Mucosa of descending colon (tissue), 3 donors: ENCODE data around the gene UBE3C. TPM values are rescaled to one million over a fixed set of nuclear protein-coding genes. Genes with fewer than 3 reads are reported as not detected.
A peak's percentile ranks its signal among the peaks of the same experiment; 100 is the strongest.

Experiments
- ATAC-seq: fragments of 200-7000 bp; cut with Tn5 transposase; one replicate; pipeline ENCODE4 v1.9.1; 2020; ENCODE audit warnings: mild to moderate bottlenecking, moderate library complexity
- DNase-seq, 3 donors: peaks; one replicate each; pipeline ENCODE4 v3.0.0-alpha.2; 2020
- H3K36me3 ChIP-seq: fragments of 200-600 bp; one replicate; pipeline ENCODE4 v1.8.0; 2021; ENCODE audit warnings: low read depth, mild to moderate bottlenecking
- H3K4me1 ChIP-seq: fragments of 200-600 bp; one replicate; pipeline ENCODE4 v1.8.0; 2021; ENCODE audit warnings: low read depth, mild to moderate bottlenecking
- H3K4me3 ChIP-seq: fragments of 200-600 bp; one replicate; pipeline ENCODE4 v1.8.0; 2021; ENCODE audit warnings: mild to moderate bottlenecking
- H3K9me3 ChIP-seq: fragments of 200-600 bp; one replicate; pipeline ENCODE4 v1.8.0; 2021; ENCODE audit warnings: mild to moderate bottlenecking
- CTCF ChIP-seq: fragments of 200-600 bp; IDR thresholded peaks from one replicate; pipeline ENCODE4 v1.8.0; 2022; ENCODE audit warnings: antibody characterized with exemption, mild to moderate bottlenecking
- intact Hi-C, 2 donors: fragments of 100-400 bp; cut with DNase I in 1 of 2; cut with micrococcal nuclease in 1 of 2; formaldehyde crosslinking; loops; one replicate each; pipeline versions ENCODE4 v1.11.0 to v1.11.1; 2022; cut with DNase I, micrococcal nuclease
- total RNA-seq, 3 donors: library from RNA; stranded (reverse); fragmentation: NEBNext Ultra II Directional in 2 of 3; extraction: Animal tissue kit (Norgen Biotek cat#: 25700) in 2 of 3; gene quantifications; one replicate each; pipeline versions ENCODE4 v1.2.1 to v1.2.4, GENCODE V29; 2021 to 2023
- donor health status: DM: no; HTN: no; CAD: no; lungs with moderate emphysema.
- donor health status: DM: no; HTN: no; CAD: no.
- donor health status: DM: no; HTN: yes; CAD: no.

Gene UBE3C
- total RNA-seq, 3 donors from 2014 or later: 58.1 to 68.0 (median 66.7) TPM

GRCh38 chr7:157312941-157313340, 174.2 kb downstream of the UBE3C start:
- ATAC-seq (no peak), DNase-seq (no peak)
- intact Hi-C loops: no loop called here
- no peak for TF ChIP-seq CTCF
- H3K4me1 ChIP-seq: no peaks in the 10 kb centered on the region
- no peaks in the 10 kb centered on the region for H3K9me3 ChIP-seq
- H3K4me3 ChIP-seq: no peak overlapping the region
- H3K36me3 ChIP-seq: no peaks in the 10 kb centered on the region

GRCh38 chr7:157313645-157314044, 174.9 kb downstream of the UBE3C start:
- no peaks in the 10 kb centered on the region for H3K4me1 ChIP-seq
- intact Hi-C loops: no loop called here
- no peaks in the 10 kb centered on the region for H3K9me3 ChIP-seq
- H3K4me3 ChIP-seq: no peak overlapping the region
- no peak for TF ChIP-seq CTCF
- ATAC-seq (no peak), DNase-seq (no peak)
- no peaks in the 10 kb centered on the region for H3K36me3 ChIP-seq

GRCh38 chr7:157318015-157318706, 179.4 kb downstream of the UBE3C start:
- Histone ChIP-seq H3K4me3 (no peak overlapping the region), H3K4me1 (no peaks in the 10 kb centered on the region), H3K36me3 (no peaks in the 10 kb centered on the region), H3K9me3 (no peaks in the 10 kb centered on the region)
- intact Hi-C loops: no loop called here
- DNase-seq: peak in 1 of 3 donors; percentile 38
- peak; percentile 86 for ATAC-seq
- no peak for TF ChIP-seq CTCF

Other genes starting within 250 kb of the UBE3C start
- gene LMBR1, start 245.7 kb upstream of the UBE3C start, total RNA-seq: 10 to 100 TPM; 40.5 to 56.3 (median 44.9) TPM
- gene NOM1, start 189.2 kb upstream of the UBE3C start, total RNA-seq: 10 to 100 TPM; 13.9 to 20.9 (median 15.9) TPM
- 10 to 100 TPM in 2 of 3 donors, 1 to 10 TPM in 1; 9.7 to 24.9 (median 24.0) TPM for gene MNX1, start 128.3 kb upstream of the UBE3C start, total RNA-seq
- 100 to 1,000 TPM in 1 of 3 donors, 10 to 100 TPM in 2; 71.2 to 165 (median 75.0) TPM for gene DNAJB6, start 198.1 kb downstream of the UBE3C start, total RNA-seq